Right atrium auricular region (tissue), 2 donors: ENCODE results near the gene CHRM5. TPM values are rescaled to one million over a fixed set of nuclear protein-coding genes. Genes with fewer than 3 reads are reported as not detected.

Source experiments
- DNase-seq: peaks from one replicate; pipeline ENCODE4 v3.0.0-alpha.2; 2019; ENCODE audit warnings: low spot score
- H3K27ac ChIP-seq, 2 donors: fragments of 200-600 bp; sonication (generic); 1 replicate in 1 of 2; 2 replicates in 1 of 2; pipeline ENCODE4 v1.5.1; 2016 to 2019
- H3K27me3 ChIP-seq, 2 donors: fragments of 200-600 bp; sonication (generic); one replicate each; pipeline versions ENCODE4 v1.5.1 to v1.6.0; 2017 to 2019
- H3K36me3 ChIP-seq: fragments of 200-600 bp; sonication (generic); one replicate; pipeline ENCODE4 v1.5.1; 2016
- H3K4me1 ChIP-seq, 2 donors: fragments of 200-600 bp; sonication (generic); one replicate each; pipeline versions ENCODE4 v1.5.1 to v1.6.0; 2017 to 2019
- H3K4me3 ChIP-seq, 2 donors: fragments of 200-600 bp; sonication (generic); 1 replicate in 1 of 2; 2 replicates in 1 of 2; pipeline ENCODE4 v1.5.1; 2017 to 2019; ENCODE audit warnings: mild to moderate bottlenecking in 1 of 2, moderate library complexity in 1 of 2
- H3K9me3 ChIP-seq, 2 donors: fragments of 200-600 bp; sonication (generic); one replicate each; pipeline ENCODE4 v1.5.1; 2019
- CTCF ChIP-seq, 2 donors: fragments of 200-600 bp; sonication (generic); IDR thresholded peaks; one replicate each; pipeline ENCODE4 v1.5.1; 2019; ENCODE audit warnings: antibody characterized with exemption in 2 of 2
- total RNA-seq, 2 donors: library from RNA; depleted of rRNA; stranded (reverse); fragments of >200 nt; gene quantifications; one replicate each; pipeline ENCODE4 v1.1.0, GENCODE V29; 2016

Gene CHRM5
- total RNA-seq, 2 donors from 2014 or later: not detected

DNA sequence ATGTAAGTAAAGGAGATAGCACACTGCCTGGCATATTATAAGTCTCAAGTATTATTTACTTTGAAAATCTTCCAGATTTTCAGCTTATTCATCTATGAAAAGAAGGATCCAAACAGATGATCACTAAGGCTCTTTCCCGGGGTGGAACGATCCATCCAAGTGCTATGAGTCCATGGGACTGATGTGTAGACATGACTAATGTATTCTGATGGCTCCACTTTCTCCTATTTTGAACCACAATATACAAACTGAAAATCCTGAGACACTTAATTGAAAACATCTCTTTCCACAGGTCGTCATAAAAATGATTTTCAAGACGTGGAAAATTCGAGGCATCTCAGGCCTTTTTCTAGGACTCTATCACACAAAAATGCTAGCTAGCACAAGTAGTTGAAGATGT lies 33.4 kb upstream of the CHRM5 start:
- no peak overlapping the region for H3K4me3 ChIP-seq
- no peaks in the 10 kb centered on the region for H3K4me1 ChIP-seq
- no peaks in the 10 kb centered on the region for H3K27me3 ChIP-seq
- no peaks in the 10 kb centered on the region for H3K9me3 ChIP-seq
- no peak for TF ChIP-seq CTCF (IDR thresholded peaks at IDR 0.05)
- no peak overlapping the region for H3K27ac ChIP-seq
- DNase-seq: no peak
- no peaks in the 10 kb centered on the region for H3K36me3 ChIP-seq

GRCh38 chr15:33941279-33942063 lies 26.8 kb upstream of the CHRM5 start:
- H3K27ac ChIP-seq: no peak overlapping the region
- no peak for TF ChIP-seq CTCF (IDR thresholded peaks at IDR 0.05)
- no peaks in the 10 kb centered on the region for H3K36me3 ChIP-seq
- H3K4me3 ChIP-seq: no peak overlapping the region
- H3K27me3 ChIP-seq: no peaks in the 10 kb centered on the region
- no peaks in the 10 kb centered on the region for H3K4me1 ChIP-seq
- DNase-seq: no peak
- H3K9me3 ChIP-seq: no peaks in the 10 kb centered on the region

DNA sequence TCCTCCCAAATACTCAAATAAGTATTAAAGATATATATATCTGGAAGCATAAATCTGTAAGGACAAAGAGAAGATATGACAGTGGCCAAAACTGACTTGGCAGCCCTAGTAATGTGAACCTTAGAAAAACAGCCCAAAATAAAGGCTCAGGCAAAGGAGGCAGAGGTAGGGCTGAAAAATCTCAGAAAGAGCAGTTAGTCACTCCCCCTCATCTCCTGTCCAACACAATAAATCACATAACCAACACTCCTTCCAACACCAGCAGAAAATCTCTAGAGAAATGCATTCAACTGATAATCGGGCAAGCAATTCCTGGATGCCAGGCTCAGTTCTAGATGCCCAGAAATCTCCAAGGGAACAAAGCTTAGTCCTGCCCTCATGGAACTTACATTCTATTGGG lies 22.1 kb upstream of the CHRM5 start:
- no peaks in the 10 kb centered on the region for H3K4me1 ChIP-seq
- TF ChIP-seq CTCF (IDR thresholded peaks at IDR 0.05): no peak
- DNase-seq: no peak
- no peaks in the 10 kb centered on the region for H3K9me3 ChIP-seq
- no peak overlapping the region for H3K27ac ChIP-seq
- H3K4me3 ChIP-seq: no peak overlapping the region
- no peaks in the 10 kb centered on the region for H3K36me3 ChIP-seq
- H3K27me3 ChIP-seq: no peaks in the 10 kb centered on the region

DNA sequence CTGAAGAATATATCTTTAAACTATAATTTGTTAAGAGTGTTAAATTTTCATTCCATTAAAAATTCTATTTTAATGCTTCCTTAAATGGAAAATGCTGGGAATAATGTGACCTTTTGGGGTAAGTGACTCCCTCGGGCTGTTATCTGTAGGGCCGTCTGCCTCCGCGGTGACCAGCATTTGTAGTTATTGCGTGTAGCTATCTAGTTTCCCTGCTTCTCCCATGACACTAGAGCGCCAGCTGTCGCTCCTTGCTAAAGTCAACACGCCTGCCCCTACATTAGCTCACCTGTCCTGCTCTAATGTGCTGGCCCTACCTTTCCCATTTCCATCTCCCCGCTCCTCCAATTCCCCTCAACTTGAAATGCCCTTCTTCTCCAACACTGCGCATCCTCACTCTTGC lies 12.4 kb upstream of the CHRM5 start:
- Histone ChIP-seq H3K27ac (no peak overlapping the region), H3K4me3 (no peak overlapping the region), H3K27me3 (no peaks in the 10 kb centered on the region), H3K36me3 (no peaks in the 10 kb centered on the region), H3K4me1 (no peaks in the 10 kb centered on the region), H3K9me3 (no peaks in the 10 kb centered on the region)
- DNase-seq: no peak
- TF ChIP-seq CTCF (IDR thresholded peaks at IDR 0.05): no peak

DNA sequence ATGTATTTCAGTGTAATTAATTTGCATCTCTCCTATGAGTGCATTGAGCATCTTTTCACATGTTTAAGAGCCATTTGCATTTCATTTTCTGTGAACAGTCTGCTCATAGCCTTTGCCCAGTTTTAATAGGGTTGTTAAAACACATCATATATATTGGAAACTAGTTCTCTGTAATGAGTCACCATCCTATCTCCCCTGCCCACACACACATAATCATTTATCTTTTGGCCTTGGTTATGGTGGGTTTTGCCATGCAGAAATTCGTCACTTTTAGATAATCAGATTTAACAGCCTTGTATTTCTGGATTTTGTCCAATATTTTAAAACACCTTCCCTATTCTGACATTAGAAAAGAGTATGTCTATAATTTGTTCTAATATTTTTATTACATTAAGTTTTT lies 11.9 kb upstream of the CHRM5 start:
- Histone ChIP-seq H3K36me3 (no peaks in the 10 kb centered on the region), H3K4me3 (no peak overlapping the region), H3K9me3 (no peaks in the 10 kb centered on the region), H3K27ac (no peak overlapping the region), H3K27me3 (no peaks in the 10 kb centered on the region), H3K4me1 (no peaks in the 10 kb centered on the region)
- DNase-seq: no peak
- no peak for TF ChIP-seq CTCF (IDR thresholded peaks at IDR 0.05)
